HepG2 (cell line): Measurements from ENCODE around the gene SNN. TPM values are rescaled to one million over a fixed set of nuclear protein-coding genes. Genes with fewer than 3 reads are reported as not detected.

Experiments used
- AGO1 ChIP-seq: fragments of 200-400 bp; formaldehyde crosslinking; IDR thresholded peaks from 2 replicates; pipeline ENCODE4 v1.6.1; 2017; ENCODE audit warnings: mild to moderate bottlenecking, low read depth, low read length, moderate library complexity; ENCODE audit not compliant: poor library complexity, severe bottlenecking
- FIP1L1 ChIP-seq: fragments of 200-400 bp; formaldehyde crosslinking; IDR thresholded peaks from 2 replicates; pipeline ENCODE4 v1.6.1; 2018; ENCODE audit warnings: low read depth, mild to moderate bottlenecking, low read length, moderate library complexity, borderline replicate concordance; ENCODE audit not compliant: insufficient read depth
- NFYB ChIP-seq: sonication (generic); formaldehyde crosslinking; IDR thresholded peaks from 2 replicates; pipeline ENCODE4 v1.4.0; 2020; ENCODE audit warnings: missing genetic modification reagents
- NR2C2 ChIP-seq: sonication (generic); formaldehyde crosslinking; IDR thresholded peaks from 2 replicates; pipeline ENCODE4 v1.4.0; 2020; ENCODE audit warnings: missing genetic modification reagents, mild to moderate bottlenecking, moderate library complexity, borderline replicate concordance
- SIN3A ChIP-seq: IDR thresholded peaks from 2 replicates; pipeline ENCODE4 v1.6.1; 2011; ENCODE audit warnings: low read depth, mild to moderate bottlenecking, control low read depth, low read length, borderline replicate concordance
- SMC3 ChIP-seq: IDR thresholded peaks from 2 replicates; pipeline ENCODE4 v1.6.1; 2011; ENCODE audit warnings: low read length, improper control_type of control experiment
- TOE1 ChIP-seq: sonication (generic); formaldehyde crosslinking; IDR thresholded peaks from 2 replicates; pipeline ENCODE4 v1.4.0; 2020; ENCODE audit warnings: mild to moderate bottlenecking, missing genetic modification reagents
- ZC3H13 ChIP-seq: sonication (generic); formaldehyde crosslinking; IDR thresholded peaks from 2 replicates; pipeline ENCODE4 v1.8.1; 2023; ENCODE audit warnings: mild to moderate bottlenecking, missing genetic modification reagents, moderate library complexity
- ZFP1 ChIP-seq: IDR thresholded peaks from 2 replicates; pipeline ENCODE4 v1.6.1; 2016
- ZFP36 ChIP-seq: fragments of 150-350 bp; IDR thresholded peaks from 2 replicates; pipeline ENCODE4 v1.6.1; 2018; ENCODE audit warnings: borderline replicate concordance, low read length, low read depth; ENCODE audit not compliant: partially characterized antibody
- ZFX ChIP-seq: sonication (generic); formaldehyde crosslinking; IDR thresholded peaks from 2 replicates; pipeline ENCODE4 v1.4.0; 2020; ENCODE audit warnings: mild to moderate bottlenecking, low read depth, missing genetic modification reagents, moderate library complexity
- ZFY ChIP-seq: sonication (generic); formaldehyde crosslinking; IDR thresholded peaks from 2 replicates; pipeline ENCODE4 v1.4.0; 2020; ENCODE audit warnings: missing genetic modification reagents
- ZNF180 ChIP-seq: sonication (generic); formaldehyde crosslinking; IDR thresholded peaks from 2 replicates; pipeline ENCODE4 v1.4.0; 2020; ENCODE audit warnings: low read depth, missing genetic modification reagents, borderline replicate concordance
- ZNF30 ChIP-seq: sonication (generic); formaldehyde crosslinking; IDR thresholded peaks from 2 replicates; pipeline ENCODE4 v1.5.0; 2020; ENCODE audit warnings: mild to moderate bottlenecking, missing genetic modification reagents
- ZNF720 ChIP-seq: sonication (generic); formaldehyde crosslinking; IDR thresholded peaks from 2 replicates; pipeline ENCODE4 v1.4.0; 2020; ENCODE audit warnings: missing genetic modification reagents
- polyA plus RNA-seq, 8 experiments: library from polyadenylated mRNA; depleted of rRNA in 3 of 8; stranded (reverse) in 7 of 8; unstranded in 1 of 8; fragments of >200 nt; fragmentation: Illumina TruSeq in 4 of 8; extraction: Trizol in 4 of 8; gene quantifications; 2 replicates each; pipeline versions ENCODE4 v1.2.1 to v1.2.3, GENCODE V29; 2011 to 2016; ENCODE audit warnings: low read depth in 4 of 8, missing spikeins in 1 of 8, mixed read lengths in 1 of 8; ENCODE audit not compliant: insufficient read depth in 1 of 8
- total RNA-seq, 5 experiments: library from RNA; depleted of rRNA; stranded (reverse); fragments of >200 nt; fragmentation: Illumina TruSeq; extraction: Trizol; gene quantifications; 2 replicates each; pipeline ENCODE4 v1.2.3, GENCODE V29; 2016; ENCODE audit warnings: low read depth in 1 of 5
- TF ChIP-seq, protein P1 (sequence below): sonication (generic); formaldehyde crosslinking; IDR thresholded peaks from 2 replicates; pipeline ENCODE4 v1.5.0; 2020; ENCODE audit warnings: mild to moderate bottlenecking, missing genetic modification reagents, borderline replicate concordance

SNN gene
- total and polyA plus RNA-seq, 2 of the 13 experiments (the other 11 are each of a cell fraction or from before 2014, with no cell fraction given): 5.2 to 8.4 TPM

DNA sequence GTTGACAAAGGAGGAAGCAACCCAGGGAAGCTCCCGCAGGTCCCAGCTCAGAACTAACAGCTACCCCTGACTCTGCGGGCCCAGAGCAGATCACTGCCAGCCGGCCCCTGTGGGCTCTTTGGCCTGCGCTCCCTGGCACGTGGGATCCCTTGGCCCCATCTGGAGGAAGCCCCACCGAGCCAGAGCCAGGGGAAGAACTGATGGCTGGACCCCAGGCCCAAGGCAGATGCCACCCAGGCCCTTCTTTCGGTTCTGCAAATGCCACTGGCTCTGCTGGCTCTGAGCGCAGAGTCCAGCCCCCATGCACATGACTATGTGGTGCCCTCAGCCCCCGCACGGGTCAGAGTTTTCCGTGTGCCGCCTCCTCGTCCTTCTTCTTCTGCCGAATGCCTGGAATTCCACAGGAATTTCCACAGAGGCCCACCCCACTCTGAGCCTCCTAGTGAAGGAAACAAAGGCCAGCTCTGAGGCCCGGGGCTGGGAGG lies 35.8 kb upstream of the SNN start (continued):
- TF ChIP-seq SIN3A (peak; percentile 36; the same call in 1 of the 2 replicates), ZNF180 (CRISPR knock-in tag) (no peak), ZC3H13 (no peak), NR2C2 (CRISPR knock-in tag) (no peak), TOE1 (CRISPR knock-in tag) (no peak), ZNF720 (CRISPR knock-in tag) (no peak), ZNF30 (CRISPR knock-in tag) (no peak), ZFP36 (no peak), ZFY (CRISPR knock-in tag) (peak; percentile 54), FIP1L1 (no peak), NFYB (CRISPR knock-in tag) (no peak), AGO1 (no peak), ZFP1 (no peak), ZFX (CRISPR knock-in tag) (peak; percentile 81), SMC3 (no peak)
- TF ChIP-seq, protein P1, sequence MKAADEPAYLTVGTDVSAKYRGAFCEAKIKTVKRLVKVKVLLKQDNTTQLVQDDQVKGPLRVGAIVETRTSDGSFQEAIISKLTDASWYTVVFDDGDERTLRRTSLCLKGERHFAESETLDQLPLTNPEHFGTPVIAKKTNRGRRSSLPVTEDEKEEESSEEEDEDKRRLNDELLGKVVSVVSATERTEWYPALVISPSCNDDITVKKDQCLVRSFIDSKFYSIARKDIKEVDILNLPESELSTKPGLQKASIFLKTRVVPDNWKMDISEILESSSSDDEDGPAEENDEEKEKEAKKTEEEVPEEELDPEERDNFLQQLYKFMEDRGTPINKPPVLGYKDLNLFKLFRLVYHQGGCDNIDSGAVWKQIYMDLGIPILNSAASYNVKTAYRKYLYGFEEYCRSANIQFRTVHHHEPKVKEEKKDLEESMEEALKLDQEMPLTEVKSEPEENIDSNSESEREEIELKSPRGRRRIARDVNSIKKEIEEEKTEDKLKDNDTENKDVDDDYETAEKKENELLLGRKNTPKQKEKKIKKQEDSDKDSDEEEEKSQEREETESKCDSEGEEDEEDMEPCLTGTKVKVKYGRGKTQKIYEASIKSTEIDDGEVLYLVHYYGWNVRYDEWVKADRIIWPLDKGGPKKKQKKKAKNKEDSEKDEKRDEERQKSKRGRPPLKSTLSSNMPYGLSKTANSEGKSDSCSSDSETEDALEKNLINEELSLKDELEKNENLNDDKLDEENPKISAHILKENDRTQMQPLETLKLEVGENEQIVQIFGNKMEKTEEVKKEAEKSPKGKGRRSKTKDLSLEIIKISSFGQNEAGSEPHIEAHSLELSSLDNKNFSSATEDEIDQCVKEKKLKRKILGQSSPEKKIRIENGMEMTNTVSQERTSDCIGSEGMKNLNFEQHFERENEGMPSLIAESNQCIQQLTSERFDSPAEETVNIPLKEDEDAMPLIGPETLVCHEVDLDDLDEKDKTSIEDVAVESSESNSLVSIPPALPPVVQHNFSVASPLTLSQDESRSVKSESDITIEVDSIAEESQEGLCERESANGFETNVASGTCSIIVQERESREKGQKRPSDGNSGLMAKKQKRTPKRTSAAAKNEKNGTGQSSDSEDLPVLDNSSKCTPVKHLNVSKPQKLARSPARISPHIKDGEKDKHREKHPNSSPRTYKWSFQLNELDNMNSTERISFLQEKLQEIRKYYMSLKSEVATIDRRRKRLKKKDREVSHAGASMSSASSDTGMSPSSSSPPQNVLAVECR: peak; percentile 55; the same call in 1 of the 2 replicates
